H9 (cell line): ENCODE data around the gene MUC5B. TPM values are rescaled to one million over a fixed set of nuclear protein-coding genes. Genes with fewer than 3 reads are reported as not detected.

Source experiments
- DNase-seq: peaks from one replicate; pipeline ENCODE4 v3.0.0-alpha.2; 2017
- H2AFZ ChIP-seq: one replicate; pipeline ENCODE4 v1.6.1; 2013; ENCODE audit warnings: mild to moderate bottlenecking, low read length, control low read depth, moderate library complexity
- H2AK5ac ChIP-seq: 2 replicates; pipeline ENCODE4 v1.6.1; 2013; ENCODE audit warnings: low read length, control low read depth, mixed read lengths; ENCODE audit not compliant: insufficient read length
- H2BK120ac ChIP-seq: one replicate; pipeline ENCODE4 v1.6.1; 2013; ENCODE audit warnings: low read depth, mild to moderate bottlenecking, low read length, control low read depth, inconsistent platforms; ENCODE audit not compliant: poor library complexity, severe bottlenecking
- H2BK12ac ChIP-seq: 2 replicates; pipeline ENCODE4 v1.6.1; 2013; ENCODE audit warnings: low read length, control low read depth, mixed read lengths, low read depth; ENCODE audit not compliant: insufficient read length
- H2BK15ac ChIP-seq: 2 replicates; pipeline ENCODE4 v1.6.1; 2013; ENCODE audit warnings: low read depth, low read length, control low read depth
- H2BK20ac ChIP-seq: one replicate; pipeline ENCODE4 v1.6.1; 2013; ENCODE audit warnings: low read depth, mild to moderate bottlenecking, low read length, control low read depth, inconsistent platforms; ENCODE audit not compliant: poor library complexity, severe bottlenecking
- H2BK5ac ChIP-seq: 2 replicates; pipeline ENCODE4 v1.6.1; 2013; ENCODE audit warnings: low read length, control low read depth, mixed read lengths; ENCODE audit not compliant: insufficient read length
- H3K14ac ChIP-seq: 2 replicates; pipeline ENCODE4 v1.6.1; 2013; ENCODE audit warnings: low read length, control low read depth; ENCODE audit not compliant: insufficient read depth
- H3K18ac ChIP-seq: 2 replicates; pipeline ENCODE4 v1.6.1; 2013; ENCODE audit warnings: low read depth, mild to moderate bottlenecking, mixed read lengths, low read length, control low read depth; ENCODE audit not compliant: insufficient read length
- H3K23ac ChIP-seq: 2 replicates; pipeline ENCODE4 v1.6.1; 2013; ENCODE audit warnings: low read length, control low read depth, mixed read lengths, low read depth; ENCODE audit not compliant: insufficient read length
- H3K23me2 ChIP-seq: 2 replicates; pipeline ENCODE4 v1.6.1; 2013; ENCODE audit warnings: low read depth, mild to moderate bottlenecking, mixed read lengths, low read length, control low read depth; ENCODE audit not compliant: insufficient read length, poor library complexity, severe bottlenecking
- H3K27ac ChIP-seq: 2 replicates; pipeline ENCODE4 v1.5.1; 2013; ENCODE audit warnings: low read length, control low read depth, mixed read lengths, low read depth; ENCODE audit not compliant: insufficient read length
- H3K27me3 ChIP-seq: 2 replicates; pipeline ENCODE4 v1.6.1; 2013; ENCODE audit warnings: low read length, control low read depth, inconsistent platforms; ENCODE audit not compliant: insufficient read depth
- H3K4ac ChIP-seq: 2 replicates; pipeline ENCODE4 v1.6.1; 2013; ENCODE audit warnings: low read depth, mild to moderate bottlenecking, control low read depth, inconsistent platforms, low read length, moderate library complexity
- H3K4me1 ChIP-seq: 2 replicates; pipeline ENCODE4 v1.6.1; 2013; ENCODE audit warnings: low read length, control low read depth, inconsistent platforms; ENCODE audit not compliant: insufficient read depth
- H3K4me2 ChIP-seq: 2 replicates; pipeline ENCODE4 v1.6.1; 2013; ENCODE audit warnings: low read length, control low read depth, mixed read lengths; ENCODE audit not compliant: insufficient read length, insufficient read depth
- H3K56ac ChIP-seq: 2 replicates; pipeline ENCODE4 v1.6.1; 2013; ENCODE audit warnings: low read depth, mild to moderate bottlenecking, mixed read lengths, low read length, control low read depth; ENCODE audit not compliant: insufficient read length
- H3K79me1 ChIP-seq: 2 replicates; pipeline ENCODE4 v1.6.1; 2013; ENCODE audit warnings: low read depth, mild to moderate bottlenecking, moderate library complexity, low read length, control low read depth, inconsistent platforms; ENCODE audit not compliant: insufficient read depth, poor library complexity, severe bottlenecking
- H3K79me2 ChIP-seq: 2 replicates; pipeline ENCODE4 v1.6.1; 2013; ENCODE audit warnings: low read length, control low read depth, inconsistent platforms; ENCODE audit not compliant: insufficient read depth
- H3K9ac ChIP-seq: 2 replicates; pipeline ENCODE4 v1.6.1; 2013; ENCODE audit warnings: low read length, control low read depth, mixed read lengths; ENCODE audit not compliant: insufficient read length; ENCODE audit errors: extremely low read depth
- H3K9me3 ChIP-seq: one replicate; pipeline ENCODE4 v1.6.1; 2013; ENCODE audit warnings: low read depth, low read length, inconsistent platforms; ENCODE audit not compliant: control insufficient read depth
- H3T11ph ChIP-seq: one replicate; pipeline ENCODE4 v1.6.1; 2013; ENCODE audit warnings: mild to moderate bottlenecking, low read length, control low read depth, inconsistent platforms
- H4K20me1 ChIP-seq: one replicate; pipeline ENCODE4 v1.6.1; 2013; ENCODE audit not compliant: control insufficient read depth, insufficient read length, insufficient read depth
- H4K5ac ChIP-seq: 2 replicates; pipeline ENCODE4 v1.6.1; 2013; ENCODE audit warnings: low read depth, mild to moderate bottlenecking, mixed read lengths, low read length, control low read depth; ENCODE audit not compliant: insufficient read length
- H4K8ac ChIP-seq: replicated peaks from 2 replicates; pipeline ENCODE4 v1.6.1; 2013; ENCODE audit warnings: low read length, control low read depth, mixed read lengths, low read depth; ENCODE audit not compliant: insufficient read length
- H4K91ac ChIP-seq: 2 replicates; pipeline ENCODE4 v1.6.1; 2013; ENCODE audit warnings: low read depth, mild to moderate bottlenecking, moderate library complexity, mixed read lengths, low read length, control low read depth; ENCODE audit not compliant: insufficient read length
- H3K27ac Mint-ChIP-seq, 3 experiments: 2 replicates in 2 of 3; 3 replicates in 1 of 3; pipeline ENCODE4 v1.8.0; 2020 to 2021; ENCODE audit warnings: mixed read lengths in 3 of 3, mild to moderate bottlenecking in 1 of 3, moderate library complexity in 1 of 3
- H3K27me3 Mint-ChIP-seq: 2 replicates; pipeline ENCODE4 v1.8.0; 2021; ENCODE audit warnings: low read depth, mild to moderate bottlenecking, moderate library complexity, mixed read lengths
- H3K36me3 Mint-ChIP-seq, 3 experiments: 2 replicates in 2 of 3; 3 replicates in 1 of 3; pipeline ENCODE4 v1.8.0; 2020 to 2021; ENCODE audit warnings: low read depth in 3 of 3, mixed read lengths in 3 of 3; ENCODE audit not compliant: insufficient read depth in 1 of 3
- H3K4me1 Mint-ChIP-seq, 2 experiments: 2 replicates each; pipeline ENCODE4 v1.8.0; 2020; ENCODE audit warnings: mixed read lengths in 2 of 2
- H3K4me3 Mint-ChIP-seq, 2 experiments: 2 replicates in 1 of 2; 3 replicates in 1 of 2; pipeline ENCODE4 v1.8.0; 2020 to 2021; ENCODE audit warnings: mild to moderate bottlenecking in 2 of 2, mixed read lengths in 2 of 2, moderate library complexity in 1 of 2
- H3K9me3 Mint-ChIP-seq, 2 experiments: 2 replicates in 1 of 2; 3 replicates in 1 of 2; pipeline ENCODE4 v1.8.0; 2020; ENCODE audit warnings: mild to moderate bottlenecking in 2 of 2, mixed read lengths in 2 of 2, moderate library complexity in 1 of 2
- WGBS: extraction: QIAGEN DNeasy Blood & Tissue Kit; methylation state at CpG from one replicate; pipeline ENCODE4 v1.1.7; 2013; ENCODE audit warnings: missing lambda C conversion rate, low lambda C conversion rate, mixed read lengths; ENCODE audit not compliant: insufficient read length; ENCODE audit errors: extremely low coverage; 5-methylcytosine and 5-hydroxymethylcytosine counted together
- total RNA-seq: library from RNA; stranded (reverse); gene quantifications from 2 replicates; pipeline ENCODE4 v1.2.1, GENCODE V29; 2021
- TF ChIP-seq, protein P1 (sequence below): fragments of 200-600 bp; sonication (generic); conservative IDR thresholded peaks from 3 replicates; pipeline ENCODE4 v1.8.0; 2021; ENCODE audit warnings: antibody characterized with exemption, mild to moderate bottlenecking

Gene MUC5B
- total RNA-seq, 1 experiment from 2014 or later = not detected

DNA sequence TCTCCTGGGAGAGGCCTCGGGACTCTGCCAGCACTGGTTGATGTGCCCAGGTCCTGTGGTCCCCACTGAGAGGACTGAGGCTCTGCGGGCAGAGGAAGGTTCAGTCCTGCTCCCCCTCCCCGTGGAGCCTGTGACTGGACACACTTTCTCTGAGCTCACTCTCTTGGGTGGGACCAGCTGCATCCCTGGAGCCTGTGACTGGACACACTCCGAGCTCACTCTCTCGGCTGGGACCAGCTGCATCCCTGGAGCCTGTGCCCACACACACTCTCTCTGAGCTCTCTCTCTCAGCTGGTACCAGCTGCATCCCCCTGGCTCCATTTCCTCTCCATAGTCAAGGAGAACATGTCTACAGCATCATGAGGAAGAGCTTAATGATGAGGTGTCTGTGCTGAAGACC lies 47.1 kb downstream of the MUC5B start:
- Histone ChIP-seq H3K18ac (no peak overlapping the region), H3T11ph (no peak overlapping the region), H3K56ac (no peak overlapping the region), H2BK5ac (no peak overlapping the region), H4K20me1 (no peaks in the 10 kb centered on the region), H2BK12ac (no peak overlapping the region), H3K27ac (no peak overlapping the region), H3K4me1 (no peaks in the 10 kb centered on the region), H2BK15ac (no peak overlapping the region), H3K23ac (no peak overlapping the region), H2AK5ac (no peak overlapping the region), H3K4ac (no peak overlapping the region), H2AFZ (no peak overlapping the region), H4K5ac (no peak overlapping the region), H3K4me2 (no peak overlapping the region), H3K9me3 (no peaks in the 10 kb centered on the region), H2BK120ac (no peak overlapping the region), H4K8ac (no peak overlapping the region), H3K9ac (no peak overlapping the region), H3K14ac (no peak overlapping the region), H3K79me2 (no peaks in the 10 kb centered on the region), H2BK20ac (no peak overlapping the region), H3K23me2 (no peaks in the 10 kb centered on the region), H4K91ac (no peak overlapping the region), H3K79me1 (no peaks in the 10 kb centered on the region), H3K27me3 (no peaks in the 10 kb centered on the region)
- DNase-seq = no peak
- Mint-ChIP-seq H3K9me3 (peaks cover 12 to 15% of the 10 kb centered on the region in 2 experiments), H3K27ac (no peak overlapping the region; a peak in 1 of 7 replicates), H3K27me3 (peaks cover 3% of the 10 kb centered on the region; the same call in 1 of the 2 replicates), H3K4me1 (peaks cover 2 to 3% of the 10 kb centered on the region in 2 experiments; a peak in 2 of 4 replicates), H3K4me3 (no peak overlapping the region), H3K36me3 (peaks cover 7 to 19% (median 9%) of the 10 kb centered on the region in 3 experiments; a peak in 5 of 7 replicates)
- TF ChIP-seq, protein P1, sequence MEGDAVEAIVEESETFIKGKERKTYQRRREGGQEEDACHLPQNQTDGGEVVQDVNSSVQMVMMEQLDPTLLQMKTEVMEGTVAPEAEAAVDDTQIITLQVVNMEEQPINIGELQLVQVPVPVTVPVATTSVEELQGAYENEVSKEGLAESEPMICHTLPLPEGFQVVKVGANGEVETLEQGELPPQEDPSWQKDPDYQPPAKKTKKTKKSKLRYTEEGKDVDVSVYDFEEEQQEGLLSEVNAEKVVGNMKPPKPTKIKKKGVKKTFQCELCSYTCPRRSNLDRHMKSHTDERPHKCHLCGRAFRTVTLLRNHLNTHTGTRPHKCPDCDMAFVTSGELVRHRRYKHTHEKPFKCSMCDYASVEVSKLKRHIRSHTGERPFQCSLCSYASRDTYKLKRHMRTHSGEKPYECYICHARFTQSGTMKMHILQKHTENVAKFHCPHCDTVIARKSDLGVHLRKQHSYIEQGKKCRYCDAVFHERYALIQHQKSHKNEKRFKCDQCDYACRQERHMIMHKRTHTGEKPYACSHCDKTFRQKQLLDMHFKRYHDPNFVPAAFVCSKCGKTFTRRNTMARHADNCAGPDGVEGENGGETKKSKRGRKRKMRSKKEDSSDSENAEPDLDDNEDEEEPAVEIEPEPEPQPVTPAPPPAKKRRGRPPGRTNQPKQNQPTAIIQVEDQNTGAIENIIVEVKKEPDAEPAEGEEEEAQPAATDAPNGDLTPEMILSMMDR = no peak
- no CpG with 5 or more reads among the region's 5 CpGs for WGBS
